Mesenchymal stem cell (in vitro differentiated cells and primary cell): ENCODE results near the gene AURKA.
A peak's percentile ranks its signal among the peaks of the same experiment; 100 is the strongest.

Experiments
- DNase-seq: peaks from one replicate; pipeline ENCODE4 v3.0.0-alpha.2; 2013
- H2AFZ ChIP-seq: one replicate; pipeline ENCODE4 v1.6.1; 2013; ENCODE audit warnings: low read depth, mild to moderate bottlenecking, control low read depth, inconsistent platforms, low read length, moderate library complexity
- H2AK5ac ChIP-seq: 2 replicates; pipeline ENCODE4 v1.6.1; 2013; ENCODE audit warnings: low read length, moderate library complexity, mild to moderate bottlenecking, inconsistent platforms; ENCODE audit not compliant: severe bottlenecking
- H2BK120ac ChIP-seq: one replicate; pipeline ENCODE4 v1.6.1; 2013; ENCODE audit warnings: low read depth, mild to moderate bottlenecking, inconsistent platforms, low read length, moderate library complexity
- H2BK12ac ChIP-seq, 2 experiments: one replicate each; pipeline ENCODE4 v1.6.1; 2013; ENCODE audit warnings: inconsistent platforms in 2 of 2, low read length in 2 of 2, mild to moderate bottlenecking in 2 of 2, moderate library complexity in 2 of 2, control low read depth in 1 of 2
- H2BK15ac ChIP-seq: one replicate; pipeline ENCODE4 v1.6.1; 2013; ENCODE audit warnings: mild to moderate bottlenecking, low read depth, inconsistent platforms; ENCODE audit not compliant: poor library complexity, severe bottlenecking
- H2BK5ac ChIP-seq: 2 replicates; pipeline ENCODE4 v1.6.1; 2013; ENCODE audit warnings: low read depth, mild to moderate bottlenecking, low read length, control low read depth, inconsistent platforms; ENCODE audit not compliant: poor library complexity, severe bottlenecking
- H3K14ac ChIP-seq, 2 experiments: one replicate each; pipeline ENCODE4 v1.6.1; 2013; ENCODE audit warnings: inconsistent platforms in 2 of 2, low read length in 2 of 2, control low read depth in 1 of 2, mild to moderate bottlenecking in 1 of 2, moderate library complexity in 1 of 2
- H3K18ac ChIP-seq, 2 experiments: one replicate each; pipeline ENCODE4 v1.6.1; 2013; ENCODE audit warnings: inconsistent platforms in 2 of 2, low read length in 2 of 2, control low read depth in 1 of 2, low read depth in 1 of 2, mild to moderate bottlenecking in 1 of 2
- H3K23ac ChIP-seq, 2 experiments: one replicate each; pipeline ENCODE4 v1.6.1; 2013; ENCODE audit warnings: inconsistent platforms in 2 of 2, low read length in 2 of 2, mild to moderate bottlenecking in 2 of 2, moderate library complexity in 2 of 2, control low read depth in 1 of 2
- H3K27ac ChIP-seq: 2 replicates; pipeline ENCODE4 v1.5.1; 2013; ENCODE audit warnings: mild to moderate bottlenecking, moderate library complexity, low read length, control low read depth, inconsistent platforms; ENCODE audit not compliant: poor library complexity, severe bottlenecking
- H3K27me3 ChIP-seq, 2 experiments: 2 replicates each; pipeline versions ENCODE4 v1.6.1 to v1.7.0; 2013; ENCODE audit warnings: low read length in 2 of 2, mild to moderate bottlenecking in 2 of 2, moderate library complexity in 2 of 2, control low read depth in 1 of 2, inconsistent platforms in 1 of 2; ENCODE audit not compliant: control insufficient read depth in 1 of 2, insufficient read depth in 1 of 2
- H3K36me3 ChIP-seq, 2 experiments: 2 replicates each; pipeline versions ENCODE4 v1.6.1 to v1.7.0; 2013; ENCODE audit warnings: low read length in 2 of 2, control low read depth in 1 of 2, inconsistent platforms in 1 of 2, low read depth in 1 of 2, mild to moderate bottlenecking in 1 of 2; ENCODE audit not compliant: insufficient read depth in 2 of 2, control insufficient read depth in 1 of 2
- H3K4ac ChIP-seq, 2 experiments: one replicate each; pipeline ENCODE4 v1.6.1; 2013; ENCODE audit warnings: inconsistent platforms in 2 of 2, low read length in 2 of 2, mild to moderate bottlenecking in 2 of 2, moderate library complexity in 2 of 2, control low read depth in 1 of 2, low read depth in 1 of 2
- H3K4me1 ChIP-seq: 2 replicates; pipeline ENCODE4 v1.6.1; 2013; ENCODE audit warnings: low read depth, low read length, control low read depth; ENCODE audit not compliant: control insufficient read depth, insufficient read depth
- H3K4me2 ChIP-seq: 2 replicates; pipeline ENCODE4 v1.6.1; 2013; ENCODE audit warnings: low read length, mild to moderate bottlenecking, inconsistent platforms; ENCODE audit not compliant: poor library complexity, severe bottlenecking
- H3K4me3 ChIP-seq, 2 experiments: 2 replicates each; pipeline versions ENCODE4 v1.5.1 to v1.7.0; 2013; ENCODE audit warnings: low read length in 2 of 2, mild to moderate bottlenecking in 2 of 2, control low read depth in 1 of 2, low read depth in 1 of 2; ENCODE audit not compliant: insufficient read depth in 1 of 2
- H3K79me1 ChIP-seq: replicated peaks from 2 replicates; pipeline ENCODE4 v1.6.1; 2013; ENCODE audit warnings: mild to moderate bottlenecking, control low read depth, low read length, inconsistent platforms; ENCODE audit not compliant: poor library complexity, severe bottlenecking
- H3K9ac ChIP-seq: 2 replicates; pipeline ENCODE4 v1.7.0; 2013; ENCODE audit warnings: mild to moderate bottlenecking, low read length, moderate library complexity
- H3K9me3 ChIP-seq: 2 replicates; pipeline ENCODE4 v1.7.0; 2013; ENCODE audit warnings: mild to moderate bottlenecking, low read length; ENCODE audit not compliant: control insufficient read depth
- H4K8ac ChIP-seq: one replicate; pipeline ENCODE4 v1.6.1; 2013; ENCODE audit warnings: inconsistent platforms, mild to moderate bottlenecking, low read length, moderate library complexity
- H4K91ac ChIP-seq: one replicate; pipeline ENCODE4 v1.6.1; 2013; ENCODE audit warnings: mild to moderate bottlenecking, low read length, inconsistent platforms
- WGBS: methylation state at CpG from one replicate; pipeline ENCODE4 v1.1.7; 2013; ENCODE audit warnings: mixed read lengths; 5-methylcytosine and 5-hydroxymethylcytosine counted together

The AURKA gene

DNA sequence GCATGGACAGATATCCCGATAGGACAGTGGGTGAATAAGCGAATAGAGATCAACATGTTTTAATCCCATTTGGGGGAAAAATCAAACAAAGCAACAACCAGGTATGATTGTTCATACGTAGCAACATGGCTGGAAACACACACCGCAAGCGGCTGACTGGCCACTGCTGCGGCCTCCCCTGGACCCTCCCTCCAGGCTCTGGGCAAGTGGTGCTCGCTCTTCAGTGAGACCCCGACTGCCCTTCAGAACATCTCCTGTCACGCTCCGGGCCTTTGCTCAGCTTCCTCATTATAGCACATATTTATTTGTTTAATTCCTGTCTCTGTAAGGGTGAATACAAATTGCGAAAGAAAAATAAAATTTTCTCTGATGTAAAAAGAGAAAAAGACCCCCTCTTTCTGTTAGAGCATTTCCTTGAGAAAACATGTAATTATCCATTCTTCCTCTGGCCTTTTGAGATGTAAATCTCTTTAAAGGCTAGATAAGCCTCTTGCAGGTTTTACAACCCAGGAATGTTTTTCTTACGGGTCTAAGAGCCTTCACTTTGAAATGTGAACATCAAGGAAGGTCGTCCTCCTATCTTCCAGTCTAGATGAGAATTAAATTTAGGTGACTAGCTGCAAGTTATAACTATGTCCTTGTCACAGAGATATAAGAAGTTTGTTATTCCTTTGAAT is 44.2 kb downstream of the AURKA start:
- no peak overlapping the region for H2AFZ ChIP-seq
- no peak overlapping the region for H2BK12ac ChIP-seq
- no peaks in the 10 kb centered on the region for H3K9me3 ChIP-seq
- no peak overlapping the region for H2BK15ac ChIP-seq
- H4K8ac ChIP-seq, result no peak overlapping the region
- no peak overlapping the region for H3K4ac ChIP-seq
- no peak overlapping the region for H2AK5ac ChIP-seq
- WGBS, result 72% methylated on average over 6 of the region's 13 CpGs
- H4K91ac ChIP-seq, result no peak overlapping the region
- no peak overlapping the region for H2BK5ac ChIP-seq
- H3K4me2 ChIP-seq, result no peak overlapping the region
- no peak overlapping the region for H3K14ac ChIP-seq
- peaks cover 25 to 52% of the 10 kb centered on the region in 2 experiments for H3K27me3 ChIP-seq
- DNase-seq, result no peak
- no peaks in the 10 kb centered on the region for H3K79me1 ChIP-seq
- no peak overlapping the region for H3K23ac ChIP-seq
- no peak overlapping the region for H3K4me3 ChIP-seq
- H3K27ac ChIP-seq, result no peak overlapping the region
- no peak overlapping the region for H3K9ac ChIP-seq
- no peak overlapping the region for H2BK120ac ChIP-seq
- peaks cover 0 to 2% of the 10 kb centered on the region in 2 experiments for H3K36me3 ChIP-seq
- H3K4me1 ChIP-seq, result peaks cover 4% of the 10 kb centered on the region
- no peak overlapping the region for H3K18ac ChIP-seq

DNA sequence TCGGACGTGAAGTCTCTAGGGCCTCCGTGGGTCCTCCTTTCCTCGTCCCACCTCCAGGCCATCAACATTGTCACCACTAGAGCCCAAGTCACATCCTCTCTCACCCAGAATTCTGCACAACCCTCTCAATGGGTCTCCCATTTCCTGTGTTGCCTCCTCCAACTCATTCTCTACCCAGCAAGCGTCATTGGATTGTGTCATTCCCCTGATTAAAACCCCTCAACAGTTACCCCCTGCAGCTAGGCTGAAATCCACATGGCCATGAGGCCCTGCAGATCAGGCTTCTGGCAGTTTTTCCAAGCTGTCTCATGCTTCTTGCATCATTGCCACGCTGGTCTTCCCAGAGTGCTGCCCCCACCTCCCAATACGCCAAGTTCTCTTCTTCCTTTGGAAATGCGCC is 46.1 kb downstream of the AURKA start:
- 77% methylated on average over 8 of the region's 8 CpGs for WGBS
- H3K4me2 ChIP-seq, result no peak overlapping the region
- H2AK5ac ChIP-seq, result no peak overlapping the region
- H3K27ac ChIP-seq, result no peak overlapping the region
- H3K79me1 ChIP-seq, result no peaks in the 10 kb centered on the region
- peaks cover 4% of the 10 kb centered on the region for H3K4me1 ChIP-seq
- H2BK5ac ChIP-seq, result no peak overlapping the region
- no peak overlapping the region for H2BK15ac ChIP-seq
- H4K8ac ChIP-seq, result no peak overlapping the region
- H2AFZ ChIP-seq, result no peak overlapping the region
- H3K27me3 ChIP-seq, result peaks cover 34 to 51% of the 10 kb centered on the region in 2 experiments
- H3K9me3 ChIP-seq, result no peaks in the 10 kb centered on the region
- H3K36me3 ChIP-seq, result peaks cover 0 to 2% of the 10 kb centered on the region in 2 experiments
- no peak overlapping the region for H3K18ac ChIP-seq
- H3K9ac ChIP-seq, result no peak overlapping the region
- no peak overlapping the region for H3K23ac ChIP-seq
- H3K4ac ChIP-seq, result no peak overlapping the region
- H2BK12ac ChIP-seq, result no peak overlapping the region
- H3K4me3 ChIP-seq, result no peak overlapping the region
- H4K91ac ChIP-seq, result no peak overlapping the region
- no peak overlapping the region for H3K14ac ChIP-seq
- H2BK120ac ChIP-seq, result no peak overlapping the region
- DNase-seq, result no peak

DNA sequence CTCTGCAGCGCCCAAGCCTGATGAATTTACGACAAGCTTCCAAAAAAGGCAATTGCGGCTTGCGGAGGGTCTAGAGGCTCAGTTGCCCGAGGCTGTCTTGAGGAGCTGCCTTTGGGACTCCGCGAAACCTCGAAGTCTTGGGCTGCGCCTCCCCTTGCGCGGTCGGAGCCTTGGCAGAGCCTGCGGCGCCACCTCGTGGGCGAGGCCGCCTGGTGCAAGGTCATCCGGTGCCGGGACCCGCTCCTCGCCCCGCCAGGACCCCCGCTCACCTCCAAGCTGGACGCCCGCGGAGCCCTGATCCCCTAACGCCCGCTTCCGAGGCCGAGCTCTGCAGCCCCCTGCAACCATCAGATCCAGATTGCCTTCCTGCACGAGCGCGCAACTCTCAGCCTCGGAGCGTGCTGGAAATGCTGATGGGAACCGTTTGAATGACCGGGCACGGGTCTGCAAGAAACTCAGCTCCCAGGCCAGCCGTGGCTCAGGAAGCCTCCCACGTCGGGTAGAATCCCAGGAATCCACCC is 48.1 kb downstream of the AURKA start:
- Histone ChIP-seq H3K14ac (no peak overlapping the region), H2BK15ac (no peak overlapping the region), H3K4me2 (peak overlapping the region; percentile 72), H3K27me3 (peaks cover 34 to 46% of the 10 kb centered on the region in 2 experiments), H3K4ac (no peak overlapping the region), H3K9me3 (no peaks in the 10 kb centered on the region), H3K4me3 (peak overlapping the region; percentile 39 to 75), H4K91ac (no peak overlapping the region), H2AFZ (no peak overlapping the region), H4K8ac (peak overlapping the region; percentile 64), H2BK5ac (no peak overlapping the region), H2AK5ac (no peak overlapping the region), H3K9ac (no peak overlapping the region), H2BK120ac (no peak overlapping the region), H3K23ac (no peak overlapping the region), H3K18ac (no peak overlapping the region), H3K79me1 (no peaks in the 10 kb centered on the region), H3K36me3 (peaks cover 0 to 2% of the 10 kb centered on the region in 2 experiments), H3K27ac (no peak overlapping the region), H2BK12ac (no peak overlapping the region), H3K4me1 (peaks cover 4% of the 10 kb centered on the region)
- 4% methylated on average over 40 of the region's 41 CpGs for WGBS
- peak; percentile 35 for DNase-seq

DNA sequence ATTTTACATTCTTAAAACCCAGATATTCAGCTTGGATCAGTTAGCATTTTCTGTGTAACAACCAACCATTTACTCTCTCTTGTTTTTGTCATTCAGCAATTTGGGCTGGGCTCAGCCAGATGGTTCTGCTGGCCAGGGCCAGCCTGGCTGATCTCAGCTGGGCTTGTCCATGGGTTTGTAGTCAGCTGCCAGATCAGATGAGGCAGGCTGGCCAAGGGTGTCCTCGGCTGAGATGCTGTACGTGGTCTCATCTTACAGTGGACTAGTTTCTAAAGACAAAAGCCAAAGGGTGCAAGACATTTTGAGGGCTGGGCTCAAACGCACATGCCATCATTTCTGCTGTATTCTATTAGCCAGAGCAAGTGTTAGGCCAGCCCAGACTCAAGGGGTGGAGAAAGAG is 49.2 kb downstream of the AURKA start:
- H2BK5ac ChIP-seq, result no peak overlapping the region
- H3K14ac ChIP-seq, result no peak overlapping the region
- no peak overlapping the region for H3K9ac ChIP-seq
- H2BK120ac ChIP-seq, result no peak overlapping the region
- no peak overlapping the region for H2AK5ac ChIP-seq
- no peak overlapping the region for H4K91ac ChIP-seq
- H2AFZ ChIP-seq, result no peak overlapping the region
- no peaks in the 10 kb centered on the region for H3K79me1 ChIP-seq
- no peak overlapping the region for H4K8ac ChIP-seq
- H3K4me1 ChIP-seq, result peaks cover 4% of the 10 kb centered on the region
- H3K18ac ChIP-seq, result no peak overlapping the region
- H2BK12ac ChIP-seq, result no peak overlapping the region
- 78% methylated on average over 3 of the region's 3 CpGs for WGBS
- no peak overlapping the region for H3K4me3 ChIP-seq
- peaks cover 34 to 37% of the 10 kb centered on the region in 2 experiments for H3K27me3 ChIP-seq
- no peak overlapping the region for H3K4ac ChIP-seq
- DNase-seq, result no peak
- H3K27ac ChIP-seq, result no peak overlapping the region
- H3K4me2 ChIP-seq, result no peak overlapping the region
- no peaks in the 10 kb centered on the region for H3K9me3 ChIP-seq
- peaks cover 0 to 2% of the 10 kb centered on the region in 2 experiments for H3K36me3 ChIP-seq
- no peak overlapping the region for H3K23ac ChIP-seq
- H2BK15ac ChIP-seq, result no peak overlapping the region
